GM23248 (cell line): ENCODE data around the gene DEFB131A.
"Not testable (repeated sequence)": the region's sequence is repeated elsewhere in the genome, so short reads cannot be mapped to it uniquely, and the experiment has no call there.

Experiments used
- EZH2 ChIP-seq: fragments of 200-600 bp; sonication (generic); IDR thresholded peaks from 2 replicates; pipeline ENCODE4 v1.6.1; 2018; ENCODE audit warnings: antibody characterized with exemption, mild to moderate bottlenecking; ENCODE audit not compliant: insufficient read depth, poor library complexity, severe bottlenecking
- EZH2phosphoT487 ChIP-seq: fragments of 200-600 bp; sonication (generic); IDR thresholded peaks from 2 replicates; pipeline ENCODE4 v1.6.1; 2018; ENCODE audit warnings: antibody characterized with exemption, moderate library complexity, mild to moderate bottlenecking, low read depth; ENCODE audit not compliant: insufficient read depth

DNA sequence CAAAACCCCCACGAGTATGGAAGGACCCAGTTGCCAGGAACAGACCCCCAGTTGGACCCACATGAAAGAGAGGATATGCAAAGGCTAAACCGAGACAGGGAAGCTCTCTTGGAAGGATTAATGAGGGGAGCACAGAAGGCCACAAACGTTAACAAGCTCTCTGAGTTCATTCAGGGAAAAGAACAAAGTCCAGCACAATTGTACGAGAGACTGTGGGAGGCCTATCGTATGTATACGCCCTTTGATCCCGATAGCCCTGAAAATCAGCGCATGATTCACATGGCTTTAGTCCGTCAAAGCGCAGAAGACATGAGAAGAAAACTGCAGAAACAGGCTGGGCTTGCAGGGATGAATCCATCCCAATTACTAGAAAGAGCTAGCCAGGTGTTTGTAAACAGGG, 8.0 kb downstream of the DEFB131A start:
- TF ChIP-seq EZH2, EZH2phosphoT487: not testable (repeated sequence)
